ENCODE measurements around the gene PTP4A2.

Gene PTP4A2

DNA sequence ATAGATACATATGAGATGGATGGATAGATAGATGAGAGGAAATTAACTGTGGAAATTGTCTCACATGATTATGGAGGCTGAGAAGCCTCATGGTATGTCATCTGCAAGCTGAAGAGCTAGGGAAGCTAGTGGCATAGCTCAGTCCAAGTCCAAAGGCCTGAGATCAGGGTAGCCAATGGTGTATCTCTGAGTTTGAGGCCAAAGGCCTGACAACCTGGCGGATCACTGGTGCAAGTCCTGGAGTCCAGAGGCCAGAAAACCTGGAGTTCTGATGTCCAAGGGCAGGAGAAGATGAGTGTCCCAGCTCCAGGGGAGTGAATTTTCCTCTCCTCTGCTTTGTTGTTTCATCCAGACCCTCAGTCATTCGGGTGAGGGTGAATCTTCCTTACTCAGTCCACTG lies 78.4 kb downstream of the PTP4A2 start:
- DNase-seq (ENCODE audit: low read depth in 2 of 2) = no peak

DNA sequence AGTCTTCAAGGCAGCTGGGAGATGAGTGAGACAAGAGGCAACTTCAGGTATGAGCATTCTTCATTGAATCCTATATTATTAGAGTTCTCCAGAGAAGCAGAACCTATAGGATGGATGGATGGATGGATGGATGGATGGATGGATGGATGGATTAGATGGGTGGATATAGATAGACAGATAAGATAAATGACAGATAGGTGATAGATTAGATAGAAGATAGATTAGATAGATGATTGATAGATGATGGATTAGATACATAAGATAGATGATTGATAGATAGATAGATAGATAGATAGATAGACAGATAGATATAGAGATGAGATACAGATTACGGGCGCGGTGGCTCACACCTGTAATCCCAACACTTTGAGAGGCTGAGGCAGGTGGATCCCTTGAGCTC lies 79.1 kb downstream of the PTP4A2 start:
- no peak for DNase-seq (ENCODE audit: low read depth in 2 of 2)

DNA sequence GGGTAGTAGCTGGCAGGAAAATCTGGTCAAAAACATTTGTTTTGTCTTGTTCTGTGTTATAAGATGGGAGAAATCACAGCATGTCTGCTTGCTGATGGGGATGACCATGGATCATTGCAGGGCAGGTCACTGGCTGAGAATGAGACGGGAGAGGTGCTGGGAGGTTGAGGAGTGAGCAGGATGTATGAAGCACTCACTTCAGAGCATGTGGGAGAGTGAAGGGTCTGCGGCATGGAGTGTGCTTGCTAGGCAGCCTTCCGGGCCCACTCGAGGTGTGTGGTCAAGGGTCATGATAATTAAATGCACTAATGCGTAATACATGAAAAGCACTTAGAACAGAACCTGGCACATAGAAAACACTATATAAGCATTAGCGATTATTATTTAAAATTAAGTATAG lies 80.3 kb downstream of the PTP4A2 start:
- no peak for DNase-seq (ENCODE audit: low read depth in 2 of 2)
